H1 (cell line): ENCODE measurements around the gene CPHXL2. TPM values are rescaled to one million over a fixed set of nuclear protein-coding genes. Genes with fewer than 3 reads are reported as not detected.

Experiments used
- CTCF ChIA-PET: fragments of 300-600 bp; sonication (Branson Sonifier 250); formaldehyde crosslinking; loops from one replicate; lab custom pipeline; 2021; ENCODE audit not compliant: partially characterized antibody; lab: Charles Lee
- POLR2A ChIA-PET: fragments of 300-600 bp; sonication (Branson Sonifier 250); formaldehyde crosslinking; loops from one replicate; lab custom pipeline; 2021; ENCODE audit warnings: inconsistent platforms; ENCODE audit not compliant: partially characterized antibody; lab: Charles Lee
- DNase-seq, 2 experiments: peaks; one replicate each; pipeline versions ENCODE4 v3.0.0 to v3.0.0-alpha.2; 2010 to 2022; ENCODE audit warnings: low spot score in 2 of 2, low read depth in 1 of 2, mixed read lengths in 1 of 2
- FAIRE-seq: peaks from 2 replicates; lab custom pipeline; 2011; peaks lifted over from hg19 to GRCh38; lab: Jason Lieb, UNC
- H2AFZ ChIP-seq: 2 replicates; pipeline ENCODE4 v1.8.1; 2012; ENCODE audit warnings: low read length, inconsistent platforms
- H2AK5ac ChIP-seq: 2 replicates; pipeline ENCODE4 v1.6.1; 2013; ENCODE audit warnings: low read depth, low read length
- H2BK120ac ChIP-seq: replicated peaks from 2 replicates; pipeline ENCODE3; 2013; ENCODE audit warnings: low read depth, low read length, inconsistent platforms
- H2BK12ac ChIP-seq: 2 replicates; pipeline ENCODE4 v1.6.1; 2013; ENCODE audit warnings: low read depth, low read length
- H2BK15ac ChIP-seq: 2 replicates; pipeline ENCODE4 v1.6.1; 2013; ENCODE audit warnings: low read length
- H2BK20ac ChIP-seq: 2 replicates; pipeline ENCODE4 v1.6.1; 2013; ENCODE audit warnings: low read length
- H2BK5ac ChIP-seq: 2 replicates; pipeline ENCODE4 v1.6.1; 2013; ENCODE audit warnings: low read depth, low read length
- H3K14ac ChIP-seq: 2 replicates; pipeline ENCODE4 v1.6.1; 2013; ENCODE audit warnings: inconsistent platforms; ENCODE audit not compliant: insufficient read length
- H3K18ac ChIP-seq: 2 replicates; pipeline ENCODE4 v1.6.1; 2013; ENCODE audit warnings: low read length; ENCODE audit errors: extremely low read depth
- H3K23ac ChIP-seq: 2 replicates; pipeline ENCODE4 v1.6.1; 2013; ENCODE audit warnings: inconsistent platforms; ENCODE audit not compliant: insufficient read length
- H3K23me2 ChIP-seq: 2 replicates; pipeline ENCODE4 v1.6.1; 2013; ENCODE audit warnings: low read depth, low read length
- H3K27ac ChIP-seq: 2 replicates; pipeline ENCODE4 v1.6.1; 2011; ENCODE audit warnings: low read depth, low read length, inconsistent platforms
- H3K27me3 ChIP-seq, 4 experiments: replicated peaks in 1 of 4; 1 replicate in 1 of 4; 2 replicates in 3 of 4; pipeline versions ENCODE4 v1.6.1 to v1.8.1; 2011 to 2013; ENCODE audit warnings: low read length in 3 of 4, mild to moderate bottlenecking in 3 of 4, inconsistent platforms in 2 of 4, mixed read lengths in 2 of 4, moderate library complexity in 1 of 4; ENCODE audit not compliant: control insufficient read depth in 3 of 4, insufficient read depth in 3 of 4; ENCODE audit errors: extremely low read depth in 1 of 4
- H3K36me3 ChIP-seq, 4 experiments: 2 replicates each; pipeline versions ENCODE4 v1.6.1 to v1.8.1; 2011 to 2013; ENCODE audit warnings: mild to moderate bottlenecking in 4 of 4, low read length in 3 of 4, moderate library complexity in 2 of 4, control low read depth in 1 of 4, inconsistent platforms in 1 of 4; ENCODE audit not compliant: insufficient read depth in 4 of 4, control insufficient read depth in 2 of 4
- H3K4ac ChIP-seq: replicated peaks from 2 replicates; pipeline ENCODE3; 2013; ENCODE audit warnings: low read length, low read depth, mixed read lengths, inconsistent platforms; ENCODE audit not compliant: insufficient read length
- H3K4me1 ChIP-seq, 4 experiments: replicated peaks in 1 of 4; 1 replicate in 1 of 4; 2 replicates in 3 of 4; pipeline versions ENCODE4 v1.6.1 to v1.8.1; 2011 to 2013; ENCODE audit warnings: low read length in 3 of 4, inconsistent platforms in 2 of 4, mixed read lengths in 1 of 4; ENCODE audit not compliant: insufficient read depth in 4 of 4, control insufficient read depth in 3 of 4
- H3K4me2 ChIP-seq, 2 experiments: 2 replicates each; pipeline versions ENCODE4 v1.6.1 to v1.8.1; 2011 to 2013; ENCODE audit warnings: low read depth in 2 of 2, low read length in 2 of 2, control low read depth in 1 of 2, inconsistent platforms in 1 of 2, mild to moderate bottlenecking in 1 of 2; ENCODE audit not compliant: insufficient read depth in 1 of 2
- H3K4me3 ChIP-seq, 4 experiments: fragments of 200-600, 300-600 bp in 1 of 4; sonication (generic), shearing (Covaris generic), sonication (Bioruptor Twin) in 1 of 4; 2 replicates each; pipeline versions ENCODE4 v1.5.1 to v1.8.1; 2011 to 2016; ENCODE audit warnings: low read length in 4 of 4, low read depth in 3 of 4, control low read depth in 2 of 4, inconsistent platforms in 2 of 4, mild to moderate bottlenecking in 2 of 4, mixed read lengths in 1 of 4, moderate library complexity in 1 of 4; ENCODE audit not compliant: insufficient read depth in 2 of 4; ENCODE audit errors: extremely low read depth in 1 of 4
- H3K56ac ChIP-seq: replicated peaks from 2 replicates; pipeline ENCODE3; 2013; ENCODE audit warnings: low read depth, mild to moderate bottlenecking, mixed read lengths, low read length, inconsistent platforms; ENCODE audit not compliant: insufficient read length
- H3K79me1 ChIP-seq: 2 replicates; pipeline ENCODE4 v1.6.1; 2013; ENCODE audit warnings: low read depth, low read length, control low read depth
- H3K79me2 ChIP-seq, 2 experiments: 2 replicates each; pipeline versions ENCODE4 v1.6.1 to v1.8.1; 2012 to 2013; ENCODE audit warnings: low read length in 2 of 2, mild to moderate bottlenecking in 2 of 2, inconsistent platforms in 1 of 2; ENCODE audit not compliant: insufficient read depth in 2 of 2, control insufficient read depth in 1 of 2
- H3K9ac ChIP-seq, 4 experiments: replicated peaks in 1 of 4; 1 replicate in 1 of 4; 2 replicates in 3 of 4; pipeline versions ENCODE4 v1.6.1 to v1.8.1; 2011 to 2013; ENCODE audit warnings: low read depth in 3 of 4, low read length in 3 of 4, control low read depth in 2 of 4, mild to moderate bottlenecking in 2 of 4, moderate library complexity in 2 of 4, inconsistent platforms in 1 of 4; ENCODE audit errors: extremely low read depth in 1 of 4
- H3K9me3 ChIP-seq, 2 experiments: 2 replicates each; pipeline versions ENCODE4 v1.6.1 to v1.8.1; 2012 to 2013; ENCODE audit warnings: mild to moderate bottlenecking in 2 of 2, moderate library complexity in 2 of 2, control low read depth in 1 of 2, inconsistent platforms in 1 of 2, low read depth in 1 of 2, low read length in 1 of 2, mixed read lengths in 1 of 2; ENCODE audit not compliant: insufficient read depth in 2 of 2
- H4K20me1 ChIP-seq, 2 experiments: replicated peaks in 1 of 2; 2 replicates each; pipeline versions ENCODE3 to v1.8.1; 2011 to 2013; ENCODE audit warnings: inconsistent platforms in 2 of 2, low read length in 2 of 2, mild to moderate bottlenecking in 1 of 2; ENCODE audit not compliant: insufficient read depth in 2 of 2, control insufficient read depth in 1 of 2
- H4K5ac ChIP-seq: 2 replicates; pipeline ENCODE4 v1.6.1; 2013; ENCODE audit warnings: low read length, low read depth, mixed read lengths, inconsistent platforms; ENCODE audit not compliant: insufficient read length
- H4K8ac ChIP-seq: 2 replicates; pipeline ENCODE4 v1.8.0; 2013; ENCODE audit warnings: mild to moderate bottlenecking, moderate library complexity, low read length, inconsistent platforms; ENCODE audit not compliant: insufficient read depth; ENCODE audit errors: extremely low read depth
- H4K91ac ChIP-seq: replicated peaks from 2 replicates; pipeline ENCODE3; 2013; ENCODE audit warnings: low read length, mixed read lengths, inconsistent platforms; ENCODE audit not compliant: insufficient read length
- CTCF ChIP-seq, 3 experiments: IDR thresholded peaks; 1 replicate in 2 of 3; 2 replicates in 1 of 3; pipeline versions ENCODE4 v1.5.1 to v1.6.1; 2011; ENCODE audit warnings: low read length in 3 of 3, mild to moderate bottlenecking in 3 of 3, inconsistent platforms in 2 of 3, low read depth in 1 of 3, moderate library complexity in 1 of 3; ENCODE audit not compliant: insufficient read depth in 1 of 3; ENCODE audit errors: control extremely low read depth in 1 of 3
- GTF2F1 ChIP-seq: IDR thresholded peaks from 2 replicates; pipeline ENCODE4 v1.6.1; 2012; ENCODE audit warnings: low read depth, low read length, improper control_type of control experiment, borderline replicate concordance
- KDM5A ChIP-seq: fragments of 200-600 bp; IDR thresholded peaks from 2 replicates; pipeline ENCODE4 v1.7.1; 2012; ENCODE audit warnings: mild to moderate bottlenecking, low read length, inconsistent platforms, mixed read lengths
- MAFK ChIP-seq: IDR thresholded peaks from 2 replicates; pipeline ENCODE4 v1.6.1; 2012; ENCODE audit warnings: low read depth, mild to moderate bottlenecking, improper control_type of control experiment, low read length
- POLR2A ChIP-seq, 2 experiments: IDR thresholded peaks; 1 replicate in 1 of 2; 2 replicates in 1 of 2; pipeline ENCODE4 v1.6.1; 2011; ENCODE audit warnings: low read depth in 2 of 2, low read length in 2 of 2, mild to moderate bottlenecking in 2 of 2; ENCODE audit errors: control extremely low read depth in 1 of 2
- RFX5 ChIP-seq: IDR thresholded peaks from 2 replicates; pipeline ENCODE4 v1.6.1; 2011; ENCODE audit warnings: low read depth, low read length, improper control_type of control experiment, borderline replicate concordance
- SIN3A ChIP-seq, 2 experiments: IDR thresholded peaks in 1 of 2; conservative IDR thresholded peaks in 1 of 2; 2 replicates each; pipeline ENCODE4 v1.6.1; 2011 to 2012; ENCODE audit warnings: low read length in 2 of 2, improper control_type of control experiment in 1 of 2, low read depth in 1 of 2, mild to moderate bottlenecking in 1 of 2
- WGBS, 2 experiments: shearing (Covaris generic) in 1 of 2; methylation state at CpG; one replicate each; pipeline versions ENCODE4 v1.1.6 to v1.1.7; 2013 to 2015; ENCODE audit warnings: low lambda C conversion rate in 2 of 2, mixed read lengths in 2 of 2, inconsistent platforms in 1 of 2, low coverage in 1 of 2, missing lambda C conversion rate in 1 of 2; ENCODE audit not compliant: insufficient replicate concordance in 2 of 2, insufficient coverage in 1 of 2, insufficient read length in 1 of 2; ENCODE audit errors: extremely low coverage in 1 of 2, missing lambda C conversion rate in 1 of 2; 5-methylcytosine and 5-hydroxymethylcytosine counted together
- polyA plus RNA-seq, 7 experiments: library from polyadenylated mRNA; depleted of rRNA in 3 of 7; stranded (reverse) in 5 of 7; unstranded in 2 of 7; fragments of >200 nt in 5 of 7; fragments of 200-250 nt in 2 of 7; gene quantifications; 1 replicate in 5 of 7; 2 replicates in 1 of 7; 4 replicates in 1 of 7; pipeline versions ENCODE4 v1.2.1 to v1.2.3, GENCODE V29; 2011 to 2013; ENCODE audit warnings: missing spikeins in 2 of 7, mixed read lengths in 2 of 7
- total RNA-seq: library from RNA; stranded (reverse); fragmentation: NEBNext Ultra II Directional; extraction: Animal tissue kit (Norgen Biotek cat#: 25700); gene quantifications from 2 replicates; pipeline ENCODE4 v1.2.1, GENCODE V29; 2021

CPHXL2 gene
- total and polyA plus RNA-seq, 2 of the 8 experiments (the other 6 are each of a cell fraction or from before 2014, with no cell fraction given), result not detected

- Histone ChIP-seq H2BK120ac (no peak overlapping the region), H3K4ac (no peak overlapping the region), H3K4me1 (no peaks in the 10 kb centered on the region), H3K36me3 (peaks cover 0 to 21% (median 9%) of the 10 kb centered on the region in 4 experiments; a peak in 6 of 8 replicates), H3K79me1 (no peaks in the 10 kb centered on the region), H3K4me2 (no peak overlapping the region), H3K27me3 (no peaks in the 10 kb centered on the region), H3K18ac (no peak overlapping the region), H3K9me3 (no peaks in the 10 kb centered on the region), H4K5ac (no peak overlapping the region), H2AFZ (no peak overlapping the region), H2BK12ac (no peak overlapping the region), H4K8ac (no peak overlapping the region), H3K14ac (no peak overlapping the region), H3K9ac (no peak overlapping the region), H3K56ac (no peak overlapping the region), H3K23me2 (no peaks in the 10 kb centered on the region), H2BK5ac (no peak overlapping the region), H2BK15ac (no peak overlapping the region), H3K23ac (no peak overlapping the region), H4K20me1 (peaks cover 0 to 2% of the 10 kb centered on the region in 2 experiments), H3K27ac (no peak overlapping the region), H3K79me2 (no peaks in the 10 kb centered on the region), H2BK20ac (no peak overlapping the region), H2AK5ac (no peak overlapping the region), H3K4me3 (no peak overlapping the region), H4K91ac (no peak overlapping the region)
- WGBS, 2 experiments, result 88% methylated on average over 4 of the region's 4 CpGs; no CpG with 5 or more reads in 1 of the 2 experiments
- CTCF ChIA-PET, result interaction anchor here (0.7 kb wide), 1 partner anchor 38 kb away, joined by 3 read pairs; the partner anchor contains the start of gene ADAT1
- no peak for TF ChIP-seq POLR2A (IDR thresholded peaks at IDR 0.05; ENCODE audit: control extremely low read depth in 1 of 2, low read depth in 2 of 2, low read length in 2 of 2)
- TF ChIP-seq CTCF (IDR thresholded peaks at IDR 0.05; ENCODE audit: control extremely low read depth in 1 of 3, insufficient read depth in 1 of 3, low read depth in 1 of 3, low read length in 3 of 3), result no peak
- no peak for TF ChIP-seq RFX5
- TF ChIP-seq SIN3A (conservative IDR thresholded peaks at IDR 0.05 in 1 of 2, IDR thresholded peaks at IDR 0.05 in 1 of 2; ENCODE audit: low read depth in 1 of 2, low read length in 2 of 2), result no peak
- TF ChIP-seq KDM5A, result no peak
- no peak for TF ChIP-seq MAFK
- no peak for TF ChIP-seq GTF2F1
- no peak for DNase-seq
- POLR2A ChIA-PET, result no interaction called here
- no peak for FAIRE-seq
Measured at GRCh38 chr16:75660726-75661302, 16.0 kb downstream of the CPHXL2 start.
